Sigmoid colon (tissue), 7 donors: Measurements from ENCODE around the gene SYS1. TPM values are rescaled to one million over a fixed set of nuclear protein-coding genes. Genes with fewer than 3 reads are reported as not detected.
"Not testable (repeated sequence)": the region's sequence is repeated elsewhere in the genome, so short reads cannot be mapped to it uniquely, and the experiment has no call there.

Experiments used
- DNase-seq: peaks from one replicate; pipeline ENCODE4 v3.0.0-alpha.2; 2019
- H3K27ac ChIP-seq, 4 donors: fragments of 200-600 bp; sonication (generic); one replicate each; pipeline ENCODE4 v1.5.1; 2016 to 2019; ENCODE audit warnings: mild to moderate bottlenecking in 1 of 4
- H3K27me3 ChIP-seq, 3 donors: fragments of 200-600 bp; sonication (generic); one replicate each; pipeline ENCODE4 v1.5.1; 2019; ENCODE audit warnings: mild to moderate bottlenecking in 1 of 3
- H3K36me3 ChIP-seq, 4 donors: fragments of 200-600 bp; sonication (generic); one replicate each; pipeline ENCODE4 v1.5.1; 2016 to 2019
- H3K4me1 ChIP-seq, 4 donors: fragments of 200-600 bp; sonication (generic); one replicate each; pipeline ENCODE4 v1.5.1; 2017 to 2019
- H3K4me3 ChIP-seq, 4 donors: fragments of 200-600 bp; sonication (generic); one replicate each; pipeline ENCODE4 v1.5.1; 2017 to 2019; ENCODE audit warnings: mild to moderate bottlenecking in 2 of 4, moderate library complexity in 1 of 4
- H3K9me3 ChIP-seq, 4 donors: fragments of 200-600 bp in 3 of 4; sonication (generic) in 3 of 4; one replicate each; pipeline versions ENCODE4 v1.5.1 to v1.6.1; 2013 to 2019
- EP300 ChIP-seq, 4 donors: sonication (generic); formaldehyde crosslinking; IDR thresholded peaks; one replicate each; pipeline ENCODE4 v1.6.1; 2017; ENCODE audit warnings: antibody characterized with exemption in 4 of 4
- POLR2A ChIP-seq, 2 donors: fragments of 450-650 bp; IDR thresholded peaks; one replicate each; pipeline ENCODE4 v1.6.1; 2016; ENCODE audit warnings: antibody characterized with exemption in 2 of 2, mild to moderate bottlenecking in 2 of 2, moderate library complexity in 2 of 2
- POLR2AphosphoS5 ChIP-seq, 4 donors: sonication (generic); formaldehyde crosslinking; IDR thresholded peaks; one replicate each; pipeline ENCODE4 v1.6.1; 2017; ENCODE audit warnings: antibody characterized with exemption in 4 of 4
- WGBS, 2 donors: extraction: QIAGEN DNeasy Blood & Tissue Kit; methylation state at CpG; one replicate each; pipeline ENCODE4 v1.1.7; 2013; 5-methylcytosine and 5-hydroxymethylcytosine counted together
- intact Hi-C: fragments of 100-400 bp; cut with DNase I; formaldehyde crosslinking; loops from one replicate; pipeline ENCODE4 v1.15.1; 2023
- polyA plus RNA-seq, 3 donors: library from polyadenylated mRNA; stranded (reverse); fragments of 200-250 nt; gene quantifications; one replicate each; pipeline ENCODE4 v1.2.3, GENCODE V29; 2013
- total RNA-seq, 4 donors: library from RNA; depleted of rRNA; stranded (reverse); fragments of >200 nt; gene quantifications; one replicate each; pipeline ENCODE4 v1.1.0, GENCODE V29; 2016
- TF ChIP-seq, protein P1 (sequence below), 4 experiments: fragments of 450-650 bp in 3 of 4; fragments of 200-600 bp in 1 of 4; IDR thresholded peaks; one replicate each; pipeline ENCODE4 v1.5.1; 2016 to 2019; ENCODE audit warnings: antibody characterized with exemption in 4 of 4, mild to moderate bottlenecking in 3 of 4, moderate library complexity in 2 of 4
- donor health status: healthy with polysubstance abuse.
- donor health status: Bipolar disorder and iron deficiency.
- donor health status: healthy.

The SYS1 gene
- total and polyA plus RNA-seq, 7 donors = 14.4 to 58.7 (median 44.2) TPM

- no peaks in the 10 kb centered on the region for H3K9me3 ChIP-seq
- peak overlapping the region; percentile 87 to 94 (median 90) for H3K4me3 ChIP-seq
- intact Hi-C loops = loop anchor here (10.0 kb wide), 2 partner anchors 1213 to 1997 kb away; no protein-coding TSS in a partner anchor
- 7 to 29% methylated on average over 10 of the region's 10 CpGs for WGBS, 2 donors
- peaks cover 0 to 56% (median 52%) of the 10 kb centered on the region in 4 donors for H3K4me1 ChIP-seq
- TF ChIP-seq POLR2AphosphoS5 (IDR thresholded peaks at IDR 0.05) = peak in 2 of 4 donors; percentile 2 to 4
- no peak for TF ChIP-seq EP300 (IDR thresholded peaks at IDR 0.05)
- DNase-seq = peak; percentile 80
- no peaks in the 10 kb centered on the region for H3K36me3 ChIP-seq
- H3K27me3 ChIP-seq = no peaks in the 10 kb centered on the region
- peak overlapping the region; percentile 94 to 99 (median 97) for H3K27ac ChIP-seq
Measured at GRCh38 chr20:45347297-45347935, 15.5 kb upstream of the SYS1 start.

- Histone ChIP-seq H3K27me3 (no peaks in the 10 kb centered on the region), H3K4me3 (peak within 1 kb of the TSS; percentile 87 to 94 (median 90)), H3K4me1 (peaks cover 0 to 49% (median 45%) of the 10 kb centered on the region in 4 donors), H3K36me3 (no peaks in the 10 kb centered on the region), H3K27ac (peak within 1 kb of the TSS; percentile 94 to 99 (median 97)), H3K9me3 (no peaks in the 10 kb centered on the region)
- intact Hi-C loops = loop anchor here (10.0 kb wide), 2 partner anchors 1213 to 1997 kb away; no protein-coding TSS in a partner anchor
- DNase-seq = peak; percentile 91
- 1 to 3% methylated on average over 77 of the region's 77 CpGs for WGBS, 2 donors
- TF ChIP-seq POLR2AphosphoS5 (IDR thresholded peaks at IDR 0.05) (peak; percentile 98 to 100 (median 100)), POLR2A (IDR thresholded peaks at IDR 0.05) (peak; percentile 97 to 98), EP300 (IDR thresholded peaks at IDR 0.05) (no peak)
- TF ChIP-seq, protein P1, sequence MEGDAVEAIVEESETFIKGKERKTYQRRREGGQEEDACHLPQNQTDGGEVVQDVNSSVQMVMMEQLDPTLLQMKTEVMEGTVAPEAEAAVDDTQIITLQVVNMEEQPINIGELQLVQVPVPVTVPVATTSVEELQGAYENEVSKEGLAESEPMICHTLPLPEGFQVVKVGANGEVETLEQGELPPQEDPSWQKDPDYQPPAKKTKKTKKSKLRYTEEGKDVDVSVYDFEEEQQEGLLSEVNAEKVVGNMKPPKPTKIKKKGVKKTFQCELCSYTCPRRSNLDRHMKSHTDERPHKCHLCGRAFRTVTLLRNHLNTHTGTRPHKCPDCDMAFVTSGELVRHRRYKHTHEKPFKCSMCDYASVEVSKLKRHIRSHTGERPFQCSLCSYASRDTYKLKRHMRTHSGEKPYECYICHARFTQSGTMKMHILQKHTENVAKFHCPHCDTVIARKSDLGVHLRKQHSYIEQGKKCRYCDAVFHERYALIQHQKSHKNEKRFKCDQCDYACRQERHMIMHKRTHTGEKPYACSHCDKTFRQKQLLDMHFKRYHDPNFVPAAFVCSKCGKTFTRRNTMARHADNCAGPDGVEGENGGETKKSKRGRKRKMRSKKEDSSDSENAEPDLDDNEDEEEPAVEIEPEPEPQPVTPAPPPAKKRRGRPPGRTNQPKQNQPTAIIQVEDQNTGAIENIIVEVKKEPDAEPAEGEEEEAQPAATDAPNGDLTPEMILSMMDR (IDR thresholded peaks at IDR 0.05) = no peak
Measured at GRCh38 chr20:45347936-45348778, 14.8 kb upstream of the SYS1 start, which contains the start of gene SDC4. SDC4 (minus strand) TSS chr20:45348424; CDS start chr20:45348384, 40 bp downstream.

GRCh38 chr20:45350217-45350616, 12.7 kb upstream of the SYS1 start:
- no peak for TF ChIP-seq POLR2A (IDR thresholded peaks at IDR 0.05)
- no peak for TF ChIP-seq POLR2AphosphoS5 (IDR thresholded peaks at IDR 0.05)
- TF ChIP-seq, protein P1 (IDR thresholded peaks at IDR 0.05) = no peak
- no peak for TF ChIP-seq EP300 (IDR thresholded peaks at IDR 0.05)
- Histone ChIP-seq H3K4me1 (peaks cover 0 to 39% (median 34%) of the 10 kb centered on the region in 4 donors), H3K27me3 (no peaks in the 10 kb centered on the region), H3K9me3 (no peaks in the 10 kb centered on the region), H3K36me3 (no peaks in the 10 kb centered on the region), H3K27ac (peak overlapping the region in 2 of 4 donors; percentile 98 to 99), H3K4me3 (no peak overlapping the region)
- DNase-seq = no peak
- intact Hi-C loops = no loop called here
- WGBS, 2 donors = 40 to 41% methylated on average over 1 of the region's 1 CpG

DNA sequence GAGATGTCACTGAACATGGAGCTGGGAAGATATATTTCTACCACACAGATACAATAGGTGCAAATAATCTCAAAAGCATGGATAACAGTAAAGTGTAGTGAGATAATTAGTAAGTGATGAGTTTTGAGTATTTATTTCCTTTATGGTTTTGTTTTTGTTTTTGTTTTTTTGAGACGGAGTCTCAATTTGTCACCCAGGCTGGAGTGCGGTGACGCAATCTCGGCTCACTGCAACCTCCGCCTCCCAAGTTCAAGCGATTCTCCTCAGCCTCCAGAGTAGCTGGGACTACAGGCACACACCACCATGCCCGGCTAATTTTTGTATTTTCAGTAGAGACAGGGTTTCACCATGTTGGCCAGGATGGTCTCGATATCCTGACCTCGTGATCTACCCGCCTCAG, 12.2 kb upstream of the SYS1 start:
- DNase-seq = peak; percentile 14
- H3K36me3 ChIP-seq, H3K9me3 ChIP-seq, H3K27me3 ChIP-seq, H3K4me3 ChIP-seq, H3K27ac ChIP-seq, intact Hi-C loops: not testable (repeated sequence)
- WGBS, 2 donors = 96 to 97% methylated on average over 10 of the region's 10 CpGs
- H3K4me1 ChIP-seq = peaks cover 0 to 39% (median 34%) of the 10 kb centered on the region in 4 donors

GRCh38 chr20:45352729-45353128, 10.2 kb upstream of the SYS1 start:
- WGBS, 2 donors = 85 to 88% methylated on average over 3 of the region's 3 CpGs
- no peaks in the 10 kb centered on the region for H3K9me3 ChIP-seq
- H3K4me3 ChIP-seq = no peak overlapping the region
- no peak for DNase-seq
- H3K4me1 ChIP-seq = peaks cover 0 to 48% (median 32%) of the 10 kb centered on the region in 4 donors
- no peaks in the 10 kb centered on the region for H3K36me3 ChIP-seq
- TF ChIP-seq POLR2A (IDR thresholded peaks at IDR 0.05) (no peak), POLR2AphosphoS5 (IDR thresholded peaks at IDR 0.05) (no peak), EP300 (IDR thresholded peaks at IDR 0.05) (no peak)
- TF ChIP-seq, protein P1 (IDR thresholded peaks at IDR 0.05) = no peak
- intact Hi-C loops = no loop called here
- H3K27ac ChIP-seq = peak overlapping the region in 1 of 4 donors; percentile 96
- H3K27me3 ChIP-seq = no peaks in the 10 kb centered on the region
